ENCODE measurements around the gene COX7A2L. TPM values are rescaled to one million over a fixed set of nuclear protein-coding genes. Genes with fewer than 3 reads are reported as not detected.

The COX7A2L gene
- total RNA-seq, 4 donors from 2014 or later, result 46.6 to 196 (median 126) TPM

DNA sequence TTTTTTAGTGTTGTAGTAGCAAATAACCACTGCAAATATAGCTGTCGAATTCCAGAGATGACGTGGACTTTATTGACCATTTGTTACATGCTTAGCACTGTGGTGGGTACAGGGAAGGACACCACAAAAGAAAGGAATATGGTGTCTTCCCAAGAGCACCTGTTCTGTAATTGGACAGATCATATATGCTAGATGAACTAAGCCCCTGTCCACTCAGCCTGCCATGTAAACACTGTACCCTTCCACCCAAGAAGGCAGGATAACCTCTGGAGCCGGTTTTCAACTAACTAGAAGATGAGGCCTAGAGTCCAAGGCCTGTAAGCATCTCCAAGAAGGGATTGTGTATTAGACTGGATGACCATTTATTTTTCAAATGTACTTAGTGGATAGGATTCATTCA lies 44.1 kb downstream of the COX7A2L start:
- no peak for TF ChIP-seq POLR2A (IDR thresholded peaks at IDR 0.05)
- TF ChIP-seq, protein P1, sequence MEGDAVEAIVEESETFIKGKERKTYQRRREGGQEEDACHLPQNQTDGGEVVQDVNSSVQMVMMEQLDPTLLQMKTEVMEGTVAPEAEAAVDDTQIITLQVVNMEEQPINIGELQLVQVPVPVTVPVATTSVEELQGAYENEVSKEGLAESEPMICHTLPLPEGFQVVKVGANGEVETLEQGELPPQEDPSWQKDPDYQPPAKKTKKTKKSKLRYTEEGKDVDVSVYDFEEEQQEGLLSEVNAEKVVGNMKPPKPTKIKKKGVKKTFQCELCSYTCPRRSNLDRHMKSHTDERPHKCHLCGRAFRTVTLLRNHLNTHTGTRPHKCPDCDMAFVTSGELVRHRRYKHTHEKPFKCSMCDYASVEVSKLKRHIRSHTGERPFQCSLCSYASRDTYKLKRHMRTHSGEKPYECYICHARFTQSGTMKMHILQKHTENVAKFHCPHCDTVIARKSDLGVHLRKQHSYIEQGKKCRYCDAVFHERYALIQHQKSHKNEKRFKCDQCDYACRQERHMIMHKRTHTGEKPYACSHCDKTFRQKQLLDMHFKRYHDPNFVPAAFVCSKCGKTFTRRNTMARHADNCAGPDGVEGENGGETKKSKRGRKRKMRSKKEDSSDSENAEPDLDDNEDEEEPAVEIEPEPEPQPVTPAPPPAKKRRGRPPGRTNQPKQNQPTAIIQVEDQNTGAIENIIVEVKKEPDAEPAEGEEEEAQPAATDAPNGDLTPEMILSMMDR (IDR thresholded peaks at IDR 0.05), result no peak

DNA sequence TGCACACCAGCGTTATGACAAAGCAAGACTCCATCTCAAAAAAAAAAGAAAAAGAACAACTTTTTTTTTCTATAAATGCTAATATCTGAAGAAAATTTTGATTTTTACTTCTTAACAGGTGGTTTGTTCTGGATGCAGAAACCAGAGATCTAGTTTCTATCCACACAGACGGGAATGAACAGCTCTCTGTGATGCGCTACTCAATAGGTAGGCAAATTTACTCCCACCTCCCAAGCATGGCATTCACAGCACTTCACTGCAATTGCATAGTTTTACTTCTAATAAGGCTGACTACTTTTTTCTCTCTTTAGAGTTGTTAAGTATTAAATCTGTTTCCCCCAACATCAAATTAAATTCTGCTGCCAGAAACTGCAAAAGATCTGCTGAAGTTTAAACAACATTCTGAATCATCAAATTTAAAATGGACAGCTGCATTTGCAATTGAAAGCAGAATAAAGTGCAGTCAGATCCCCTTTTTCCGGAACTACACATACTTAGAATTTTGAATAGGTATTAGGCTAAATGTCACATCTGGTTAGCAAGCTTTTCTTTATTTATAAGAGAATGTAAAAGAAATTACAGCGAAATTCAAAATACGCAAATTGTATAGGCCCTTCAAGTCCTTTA lies 45.1 kb downstream of the COX7A2L start:
- Histone ChIP-seq H3K9me3 (no peaks in the 10 kb centered on the region), H3K27me3 (no peaks in the 10 kb centered on the region), H3K4me1 (no peaks in the 10 kb centered on the region), H3K27ac (no peak overlapping the region), H3K36me3 (no peaks in the 10 kb centered on the region), H3K4me3 (no peak overlapping the region)
- TF ChIP-seq POLR2A (IDR thresholded peaks at IDR 0.05), result no peak
- TF ChIP-seq, protein P1 (IDR thresholded peaks at IDR 0.05), result no peak
- DNase-seq, result no peak
- intact Hi-C loops (cut with DNase I; ENCODE audit: low total_unique reads), result no loop called here

More for the DNA sequence above, 44.1 kb downstream of the COX7A2L start:
- H3K9me3 ChIP-seq, result no peaks in the 10 kb centered on the region
- H3K27ac ChIP-seq, result no peak overlapping the region
- H3K4me1 ChIP-seq, result no peaks in the 10 kb centered on the region
- no peak for DNase-seq
- no peaks in the 10 kb centered on the region for H3K36me3 ChIP-seq
- no peak overlapping the region for H3K4me3 ChIP-seq
- no peaks in the 10 kb centered on the region for H3K27me3 ChIP-seq
- intact Hi-C loops (cut with DNase I; ENCODE audit: low total_unique reads), result no loop called here

DNA sequence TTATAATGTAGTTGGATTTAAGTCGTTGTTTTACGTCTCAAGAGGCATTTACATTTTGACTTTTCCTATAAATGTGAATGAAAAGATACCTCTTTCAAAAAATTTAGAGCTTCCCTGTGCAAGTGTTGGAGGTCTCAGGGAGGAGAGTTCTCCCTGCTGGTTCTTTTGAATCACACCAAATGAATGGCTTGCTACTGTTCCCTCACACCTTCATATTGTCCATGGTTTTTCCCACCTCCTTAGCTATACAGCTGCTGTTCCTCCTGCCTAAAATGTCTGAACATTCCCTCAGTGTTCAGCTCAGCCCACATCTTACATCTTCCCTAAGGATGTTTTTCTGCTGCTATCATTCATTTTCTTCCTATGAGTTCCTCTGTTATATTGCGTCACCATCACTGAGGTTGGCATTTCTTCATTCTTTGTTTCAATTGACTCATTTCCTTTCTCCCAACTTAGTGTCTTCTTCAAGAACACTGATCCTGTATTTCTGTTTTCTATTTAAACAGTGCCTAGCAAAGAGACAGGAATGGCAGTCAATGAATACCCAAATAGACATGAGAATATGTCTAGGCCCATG lies 46.0 kb downstream of the COX7A2L start:
- no peak overlapping the region for H3K27ac ChIP-seq

DNA sequence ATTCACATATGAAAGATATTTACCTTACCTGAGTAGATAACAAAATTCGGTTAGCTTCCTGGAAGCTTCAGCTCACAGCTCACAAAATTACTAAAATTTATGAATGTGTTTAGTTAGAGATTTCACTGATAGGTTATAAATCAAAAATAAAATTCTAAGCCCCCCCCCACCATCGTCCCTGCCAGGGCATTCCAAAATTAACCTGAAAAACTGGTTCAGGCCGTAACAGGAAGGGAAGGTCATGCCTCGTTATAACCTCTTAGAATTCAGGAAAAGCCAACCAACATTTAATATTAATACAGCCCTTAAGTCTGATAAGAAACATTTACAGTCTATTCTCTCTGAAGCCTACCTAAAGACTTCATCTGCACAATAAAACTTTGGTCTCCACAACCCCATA lies 48.9 kb downstream of the COX7A2L start:
- intact Hi-C loops (cut with DNase I; ENCODE audit: low total_unique reads), result no loop called here
- TF ChIP-seq, protein P1 (IDR thresholded peaks at IDR 0.05), result no peak
- DNase-seq, result no peak
- no peaks in the 10 kb centered on the region for H3K4me1 ChIP-seq
- no peaks in the 10 kb centered on the region for H3K36me3 ChIP-seq
- no peaks in the 10 kb centered on the region for H3K9me3 ChIP-seq
- no peak overlapping the region for H3K27ac ChIP-seq
- no peaks in the 10 kb centered on the region for H3K27me3 ChIP-seq
- H3K4me3 ChIP-seq, result no peak overlapping the region

More for the DNA sequence above, 46.0 kb downstream of the COX7A2L start:
- H3K4me1 ChIP-seq, result no peaks in the 10 kb centered on the region
- TF ChIP-seq POLR2A (IDR thresholded peaks at IDR 0.05), result no peak
- TF ChIP-seq, protein P1 (IDR thresholded peaks at IDR 0.05), result no peak
- no peak for DNase-seq
- H3K27me3 ChIP-seq, result no peaks in the 10 kb centered on the region
- H3K9me3 ChIP-seq, result no peaks in the 10 kb centered on the region
- intact Hi-C loops (cut with DNase I; ENCODE audit: low total_unique reads), result no loop called here
- no peak overlapping the region for H3K4me3 ChIP-seq
- no peaks in the 10 kb centered on the region for H3K36me3 ChIP-seq

DNA sequence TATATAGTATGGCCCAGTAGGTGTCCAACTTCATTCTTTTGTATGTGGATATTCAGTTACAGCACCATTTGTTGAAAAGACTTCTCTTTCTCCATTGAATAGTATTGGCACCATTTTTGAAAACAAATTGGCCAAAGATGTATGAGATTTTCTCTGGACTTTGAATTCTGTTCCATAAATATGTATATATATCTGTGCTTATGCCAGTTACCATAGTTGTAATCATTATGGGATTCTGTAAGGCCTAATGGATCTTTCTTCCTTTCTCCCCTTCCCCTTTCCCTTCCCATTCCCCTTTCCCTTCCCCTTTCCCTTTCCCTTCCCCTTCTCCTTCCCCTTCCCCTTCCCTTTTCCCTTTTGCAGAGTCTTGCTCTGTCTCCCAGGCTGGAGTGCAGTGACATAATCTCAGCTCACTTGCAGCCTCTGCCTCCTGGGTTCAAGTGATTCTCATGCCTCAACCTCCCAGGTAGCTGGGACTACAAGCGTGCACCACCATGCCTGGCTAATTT lies 51.0 kb downstream of the COX7A2L start:
- no peaks in the 10 kb centered on the region for H3K27me3 ChIP-seq
- intact Hi-C loops (cut with DNase I; ENCODE audit: low total_unique reads), result no loop called here

More for the DNA sequence above, 51.0 kb downstream of the COX7A2L start:
- no peak overlapping the region for H3K27ac ChIP-seq
- no peak overlapping the region for H3K4me3 ChIP-seq
- no peaks in the 10 kb centered on the region for H3K4me1 ChIP-seq
- no peaks in the 10 kb centered on the region for H3K9me3 ChIP-seq
- DNase-seq, result no peak
- no peak for TF ChIP-seq POLR2A (IDR thresholded peaks at IDR 0.05)
- TF ChIP-seq, protein P1 (IDR thresholded peaks at IDR 0.05), result no peak
- H3K36me3 ChIP-seq, result no peaks in the 10 kb centered on the region

Measured in uterus (tissue), 4 donors.